ENCODE results near the gene MRPL51.

- TF ChIP-seq EZH2 (IDR thresholded peaks at IDR 0.05; ENCODE audit: borderline replicate concordance, low read length) = no peak
- TF ChIP-seq, protein P1, sequence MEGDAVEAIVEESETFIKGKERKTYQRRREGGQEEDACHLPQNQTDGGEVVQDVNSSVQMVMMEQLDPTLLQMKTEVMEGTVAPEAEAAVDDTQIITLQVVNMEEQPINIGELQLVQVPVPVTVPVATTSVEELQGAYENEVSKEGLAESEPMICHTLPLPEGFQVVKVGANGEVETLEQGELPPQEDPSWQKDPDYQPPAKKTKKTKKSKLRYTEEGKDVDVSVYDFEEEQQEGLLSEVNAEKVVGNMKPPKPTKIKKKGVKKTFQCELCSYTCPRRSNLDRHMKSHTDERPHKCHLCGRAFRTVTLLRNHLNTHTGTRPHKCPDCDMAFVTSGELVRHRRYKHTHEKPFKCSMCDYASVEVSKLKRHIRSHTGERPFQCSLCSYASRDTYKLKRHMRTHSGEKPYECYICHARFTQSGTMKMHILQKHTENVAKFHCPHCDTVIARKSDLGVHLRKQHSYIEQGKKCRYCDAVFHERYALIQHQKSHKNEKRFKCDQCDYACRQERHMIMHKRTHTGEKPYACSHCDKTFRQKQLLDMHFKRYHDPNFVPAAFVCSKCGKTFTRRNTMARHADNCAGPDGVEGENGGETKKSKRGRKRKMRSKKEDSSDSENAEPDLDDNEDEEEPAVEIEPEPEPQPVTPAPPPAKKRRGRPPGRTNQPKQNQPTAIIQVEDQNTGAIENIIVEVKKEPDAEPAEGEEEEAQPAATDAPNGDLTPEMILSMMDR (conservative IDR thresholded peaks at IDR 0.05 in 1 of 2, IDR thresholded peaks at IDR 0.05 in 1 of 2; ENCODE audit: extremely low read depth in 1 of 2, insufficient read depth in 1 of 2, low read depth in 1 of 2, low read length in 2 of 2) = no peak
Measured at GRCh38 chr12:6489449-6489848, 3.6 kb downstream of the MRPL51 start.
